Central memory CD8-positive, alpha-beta T cell (primary cell): ENCODE measurements around the gene ZNF71.
"Not testable (repeated sequence)": the region's sequence is repeated elsewhere in the genome, so short reads cannot be mapped to it uniquely, and the experiment has no call there.

Experiments used
- ATAC-seq: fragments of 150-1000 bp; cut with Tn5 transposase; replicated peaks from 2 replicates; pipeline ENCODE4 v1.10.0; 2022; ENCODE audit warnings: mild to moderate bottlenecking, moderate FRiP score, moderate number of reproducible peaks; ENCODE audit not compliant: poor library complexity, severe bottlenecking; ENCODE audit errors: extremely low read depth
- DNase-seq, 2 donors: peaks; one replicate each; pipeline ENCODE4 v3.0.0; 2021; ENCODE audit warnings: low spot score in 2 of 2
- H3K27ac Mint-ChIP-seq: one replicate; pipeline ENCODE4 v1.8.0; 2022; ENCODE audit warnings: low read depth, mild to moderate bottlenecking, moderate library complexity, mixed read lengths
- H3K27me3 Mint-ChIP-seq: one replicate; pipeline ENCODE4 v1.8.0; 2022; ENCODE audit warnings: mixed read lengths
- H3K36me3 Mint-ChIP-seq: one replicate; pipeline ENCODE4 v1.8.0; 2022; ENCODE audit warnings: mild to moderate bottlenecking, moderate library complexity, mixed read lengths; ENCODE audit not compliant: insufficient read depth
- H3K4me1 Mint-ChIP-seq: one replicate; pipeline ENCODE4 v1.8.0; 2022; ENCODE audit warnings: mixed read lengths
- H3K4me3 Mint-ChIP-seq: one replicate; pipeline ENCODE4 v1.8.0; 2022; ENCODE audit warnings: mild to moderate bottlenecking, moderate library complexity, mixed read lengths
- H3K9me3 Mint-ChIP-seq: one replicate; pipeline ENCODE4 v1.8.0; 2022; ENCODE audit warnings: mixed read lengths

The ZNF71 gene

DNA sequence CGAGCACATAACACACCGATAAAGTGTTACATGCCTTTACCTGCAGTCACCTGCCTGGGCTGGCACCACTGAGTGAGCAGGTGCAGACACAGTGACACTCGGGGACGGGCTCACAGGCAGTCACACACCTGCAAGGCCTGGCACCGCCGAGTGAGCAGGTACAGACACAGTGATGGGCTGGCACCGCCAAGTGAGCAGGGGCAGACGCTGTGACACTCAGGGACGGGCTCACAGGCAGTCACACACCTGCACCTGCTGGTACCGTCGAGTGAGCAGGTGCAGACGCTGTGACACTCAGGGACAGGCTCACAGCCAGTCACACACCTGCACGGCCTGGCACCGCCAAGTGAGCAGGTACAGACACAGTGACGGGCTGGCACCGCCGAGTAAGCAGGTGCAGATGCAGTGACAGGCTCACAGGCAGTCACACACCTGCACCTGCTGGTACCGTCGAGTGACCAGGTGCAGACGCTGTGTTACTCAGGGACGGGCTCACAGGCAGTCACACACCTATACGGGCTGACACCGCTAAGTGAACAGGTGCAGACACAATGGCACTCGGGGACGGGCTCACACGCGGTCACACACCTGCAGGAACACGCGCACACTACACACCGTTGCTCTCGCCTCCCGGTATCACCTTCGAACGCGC is 76.0 kb downstream of the ZNF71 start:
- ATAC-seq, result no peak
- Mint-ChIP-seq H3K27ac (no peak overlapping the region), H3K4me3 (peak overlapping the region; percentile 71), H3K27me3 (no peaks in the 10 kb centered on the region), H3K9me3 (peaks cover 6% of the 10 kb centered on the region), H3K36me3 (no peaks in the 10 kb centered on the region), H3K4me1 (no peaks in the 10 kb centered on the region)
- no peak for DNase-seq

DNA sequence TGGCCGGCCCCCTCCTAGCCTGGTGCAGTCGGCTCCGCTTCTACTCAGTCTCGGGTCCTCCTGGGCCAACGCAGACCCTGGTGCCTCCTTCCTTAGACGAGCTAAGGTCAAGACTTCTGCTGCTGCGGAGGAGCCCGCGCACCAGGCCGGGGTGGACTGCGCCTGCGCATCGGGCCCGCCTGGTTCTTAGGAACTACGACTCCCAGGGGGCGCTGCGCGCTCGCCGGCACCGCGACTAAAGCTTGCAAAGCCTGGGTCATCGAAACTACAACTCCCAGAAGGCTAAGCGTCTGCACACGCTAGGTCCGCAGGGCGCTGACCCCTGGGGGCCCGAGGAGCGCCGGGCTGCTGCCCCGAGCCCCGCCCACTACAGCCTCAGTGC is 76.5 kb downstream of the ZNF71 start, which contains the start of gene ZNF835:
Gene ZNF835 (minus strand): TSS at position 145 of the 382 bp plus-strand sequence. CDS start 6,559 bp downstream, outside the sequence.
- Mint-ChIP-seq H3K9me3 (peaks cover 6% of the 10 kb centered on the region), H3K27ac (no peak within 1 kb of the TSS), H3K4me3 (peak within 1 kb of the TSS; percentile 71), H3K27me3 (no peaks in the 10 kb centered on the region), H3K4me1 (no peaks in the 10 kb centered on the region), H3K36me3 (no peaks in the 10 kb centered on the region)
- DNase-seq (peak; percentile 25 to 60), ATAC-seq (peak; percentile 49)

DNA sequence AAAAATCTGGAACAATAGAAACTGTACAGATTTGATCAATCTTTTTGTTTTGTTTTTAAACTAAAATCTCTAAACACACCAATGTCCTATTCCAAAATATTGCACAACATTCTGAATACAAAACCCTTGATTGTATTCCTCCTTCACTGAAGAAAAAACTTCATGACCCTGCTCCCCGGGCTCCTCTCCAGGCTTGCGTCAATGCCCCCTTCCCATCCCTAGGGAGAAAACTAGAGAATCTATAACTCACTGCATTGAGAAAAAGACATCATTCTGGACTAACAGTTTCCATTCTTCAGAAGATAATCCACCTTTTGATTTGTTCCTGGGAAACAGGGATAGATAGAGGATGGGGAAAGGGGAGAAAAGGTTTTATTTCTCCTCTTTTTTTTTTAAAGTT is 77.5 kb downstream of the ZNF71 start:
- H3K27ac Mint-ChIP-seq, ATAC-seq, DNase-seq, H3K4me3 Mint-ChIP-seq, H3K9me3 Mint-ChIP-seq, H3K4me1 Mint-ChIP-seq, H3K36me3 Mint-ChIP-seq, H3K27me3 Mint-ChIP-seq: not testable (repeated sequence)
